Neural cell (in vitro differentiated cells): ENCODE data around the gene RASA1.

Experiments
- EP300 ChIP-seq: fragments of 450-650 bp; conservative IDR thresholded peaks from 2 replicates; pipeline ENCODE4 v1.6.1; 2014; ENCODE audit warnings: antibody characterized with exemption, mild to moderate bottlenecking, moderate library complexity; ENCODE audit not compliant: poor library complexity, severe bottlenecking
- EZH2 ChIP-seq: fragments of 200-600, 300-800 bp; shearing (Covaris generic), sonication (generic); IDR thresholded peaks from 2 replicates; pipeline ENCODE4 v1.6.1; 2014; ENCODE audit warnings: antibody characterized with exemption, low read length, borderline replicate concordance, mild to moderate bottlenecking; ENCODE audit not compliant: insufficient read depth, poor library complexity, severe bottlenecking

GRCh38 chr5:87421307-87421706 is 153.6 kb downstream of the RASA1 start:
- TF ChIP-seq EZH2 (no peak), EP300 (no peak)
